MM.1S (cell line): ENCODE data around the gene ATIC.

Experiments
- DNase-seq: peaks from one replicate; pipeline ENCODE4 v3.0.0-alpha.2; 2015
- H2AFZ ChIP-seq: fragments of 300-600 bp; sonication (generic); 2 replicates; pipeline ENCODE4 v1.6.0; 2016; ENCODE audit warnings: antibody characterized with exemption, low read length
- H3F3A ChIP-seq: fragments of 300-600 bp; sonication (generic); 2 replicates; pipeline ENCODE4 v1.6.1; 2016; ENCODE audit warnings: mild to moderate bottlenecking, antibody characterized with exemption, low read length, moderate library complexity, mixed read lengths; ENCODE audit not compliant: insufficient read depth
- H3K27ac ChIP-seq: fragments of 300-600 bp; sonication (generic); 2 replicates; pipeline ENCODE4 v1.5.1; 2016; ENCODE audit warnings: mild to moderate bottlenecking, low read length
- H3K27me3 ChIP-seq: fragments of 300-600 bp; sonication (generic); replicated peaks from 2 replicates; pipeline ENCODE4 v1.6.0; 2016; ENCODE audit warnings: low read length; ENCODE audit not compliant: insufficient read depth
- H3K36me3 ChIP-seq: fragments of 300-600 bp; sonication (generic); replicated peaks from 2 replicates; pipeline ENCODE4 v1.6.1; 2016; ENCODE audit warnings: mild to moderate bottlenecking, low read length, mixed read lengths; ENCODE audit not compliant: insufficient read depth
- H3K4me1 ChIP-seq: fragments of 300-600 bp; sonication (generic); 2 replicates; pipeline ENCODE4 v1.6.1; 2016; ENCODE audit warnings: low read length, mixed read lengths
- H3K4me2 ChIP-seq: fragments of 300-600 bp; sonication (generic); 2 replicates; pipeline ENCODE4 v1.6.0; 2016; ENCODE audit warnings: low read depth, low read length
- H3K4me3 ChIP-seq: fragments of 300-600 bp; sonication (generic); 2 replicates; pipeline ENCODE4 v1.5.1; 2016; ENCODE audit warnings: low read length, mixed read lengths
- H3K79me2 ChIP-seq: fragments of 300-600 bp; sonication (generic); 2 replicates; pipeline ENCODE4 v1.6.1; 2016; ENCODE audit warnings: mixed run types, low read length, mixed read lengths
- H3K9ac ChIP-seq: fragments of 300-600 bp; sonication (generic); 2 replicates; pipeline ENCODE4 v1.6.1; 2016; ENCODE audit warnings: low read length, mixed read lengths
- H3K9me2 ChIP-seq: fragments of 300-600 bp; sonication (generic); replicated peaks from 2 replicates; pipeline ENCODE4 v1.6.1; 2016; ENCODE audit warnings: mild to moderate bottlenecking, low read length, mixed read lengths; ENCODE audit not compliant: insufficient read depth
- H3K9me3 ChIP-seq: fragments of 300-600 bp; sonication (generic); replicated peaks from 2 replicates; pipeline ENCODE4 v1.6.1; 2016; ENCODE audit warnings: mild to moderate bottlenecking, low read length, mixed read lengths; ENCODE audit not compliant: insufficient read depth
- H4K20me1 ChIP-seq: fragments of 300-600 bp; sonication (generic); 2 replicates; pipeline ENCODE4 v1.6.1; 2016; ENCODE audit warnings: mild to moderate bottlenecking, low read length, moderate library complexity, mixed read lengths; ENCODE audit not compliant: insufficient read depth
- EZH2 ChIP-seq: fragments of 300-600 bp; sonication (generic); optimal IDR thresholded peaks from 2 replicates; pipeline ENCODE3; 2017; ENCODE audit warnings: low read depth, mild to moderate bottlenecking, antibody characterized with exemption, low read length, mixed read lengths
- EZH2phosphoT487 ChIP-seq: fragments of 300-600 bp; sonication (generic); IDR thresholded peaks from 2 replicates; pipeline ENCODE4 v1.6.1; 2018; ENCODE audit warnings: antibody characterized with exemption, low read length
- TF ChIP-seq, protein P1 (sequence below): fragments of 300-600 bp; sonication (generic); IDR thresholded peaks from 2 replicates; pipeline ENCODE4 v1.5.1; 2016; ENCODE audit warnings: antibody characterized with exemption, low read length, mixed read lengths

The ATIC gene

DNA sequence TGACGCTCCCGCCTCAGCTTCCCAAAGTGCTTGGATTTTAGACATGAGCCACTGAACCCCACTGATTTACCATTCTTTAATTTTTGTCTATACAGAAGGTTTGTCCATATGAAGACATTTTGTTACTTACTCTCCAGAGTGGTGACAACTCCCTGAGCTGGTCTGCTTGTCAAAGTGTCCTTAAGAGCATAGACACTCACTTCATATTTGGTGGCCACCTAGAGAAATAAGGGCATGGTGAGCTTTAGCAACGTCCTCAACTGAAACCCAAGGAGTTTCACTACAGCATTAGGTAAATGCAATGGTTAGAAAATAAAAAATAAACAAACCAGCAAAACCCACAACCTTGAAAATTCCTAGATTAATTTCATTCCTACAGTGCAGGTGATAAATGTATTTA is 66.2 kb downstream of the ATIC start:
- H3K79me2 ChIP-seq, result no peaks in the 10 kb centered on the region
- H3F3A ChIP-seq, result no peaks in the 10 kb centered on the region
- H3K27ac ChIP-seq, result no peak overlapping the region
- TF ChIP-seq, protein P1, sequence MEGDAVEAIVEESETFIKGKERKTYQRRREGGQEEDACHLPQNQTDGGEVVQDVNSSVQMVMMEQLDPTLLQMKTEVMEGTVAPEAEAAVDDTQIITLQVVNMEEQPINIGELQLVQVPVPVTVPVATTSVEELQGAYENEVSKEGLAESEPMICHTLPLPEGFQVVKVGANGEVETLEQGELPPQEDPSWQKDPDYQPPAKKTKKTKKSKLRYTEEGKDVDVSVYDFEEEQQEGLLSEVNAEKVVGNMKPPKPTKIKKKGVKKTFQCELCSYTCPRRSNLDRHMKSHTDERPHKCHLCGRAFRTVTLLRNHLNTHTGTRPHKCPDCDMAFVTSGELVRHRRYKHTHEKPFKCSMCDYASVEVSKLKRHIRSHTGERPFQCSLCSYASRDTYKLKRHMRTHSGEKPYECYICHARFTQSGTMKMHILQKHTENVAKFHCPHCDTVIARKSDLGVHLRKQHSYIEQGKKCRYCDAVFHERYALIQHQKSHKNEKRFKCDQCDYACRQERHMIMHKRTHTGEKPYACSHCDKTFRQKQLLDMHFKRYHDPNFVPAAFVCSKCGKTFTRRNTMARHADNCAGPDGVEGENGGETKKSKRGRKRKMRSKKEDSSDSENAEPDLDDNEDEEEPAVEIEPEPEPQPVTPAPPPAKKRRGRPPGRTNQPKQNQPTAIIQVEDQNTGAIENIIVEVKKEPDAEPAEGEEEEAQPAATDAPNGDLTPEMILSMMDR, result no peak
- no peak for TF ChIP-seq EZH2phosphoT487
- TF ChIP-seq EZH2, result no peak
- H3K9me3 ChIP-seq, result no peaks in the 10 kb centered on the region
- H3K27me3 ChIP-seq, result no peaks in the 10 kb centered on the region
- no peaks in the 10 kb centered on the region for H3K9me2 ChIP-seq
- no peaks in the 10 kb centered on the region for H4K20me1 ChIP-seq
- DNase-seq, result no peak
- no peak overlapping the region for H3K4me2 ChIP-seq
- H3K4me1 ChIP-seq, result no peaks in the 10 kb centered on the region
- H3K4me3 ChIP-seq, result no peak overlapping the region
- no peaks in the 10 kb centered on the region for H3K36me3 ChIP-seq
- no peak overlapping the region for H3K9ac ChIP-seq
- H2AFZ ChIP-seq, result no peak overlapping the region

DNA sequence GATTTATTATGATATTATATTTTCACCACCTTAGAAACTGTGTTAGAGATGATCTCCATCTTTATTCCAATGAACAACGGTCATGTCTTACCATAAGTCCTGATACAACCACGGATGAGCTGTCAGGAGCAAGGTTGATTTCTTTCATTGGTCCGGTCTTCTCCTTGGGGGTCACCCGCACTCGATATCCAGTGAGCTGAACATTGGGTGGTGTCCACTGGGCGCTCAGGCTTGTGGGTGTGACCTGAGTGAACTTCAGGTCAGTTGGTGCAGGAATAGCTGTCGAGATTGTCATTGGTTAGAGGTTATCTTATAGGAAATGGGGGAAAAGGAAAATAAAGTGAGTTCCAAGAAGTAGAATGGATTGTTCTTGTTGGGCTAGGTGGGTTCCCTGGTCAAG is 67.2 kb downstream of the ATIC start:
- Histone ChIP-seq H3K36me3 (no peaks in the 10 kb centered on the region), H3K27me3 (no peaks in the 10 kb centered on the region), H3K79me2 (no peaks in the 10 kb centered on the region), H3K4me3 (no peak overlapping the region), H3K9me2 (no peaks in the 10 kb centered on the region), H3K27ac (no peak overlapping the region), H2AFZ (no peak overlapping the region), H3K4me1 (no peaks in the 10 kb centered on the region), H3K4me2 (no peak overlapping the region), H4K20me1 (no peaks in the 10 kb centered on the region), H3K9ac (no peak overlapping the region), H3F3A (no peaks in the 10 kb centered on the region), H3K9me3 (no peaks in the 10 kb centered on the region)
- no peak for DNase-seq
- TF ChIP-seq EZH2phosphoT487, result no peak

DNA sequence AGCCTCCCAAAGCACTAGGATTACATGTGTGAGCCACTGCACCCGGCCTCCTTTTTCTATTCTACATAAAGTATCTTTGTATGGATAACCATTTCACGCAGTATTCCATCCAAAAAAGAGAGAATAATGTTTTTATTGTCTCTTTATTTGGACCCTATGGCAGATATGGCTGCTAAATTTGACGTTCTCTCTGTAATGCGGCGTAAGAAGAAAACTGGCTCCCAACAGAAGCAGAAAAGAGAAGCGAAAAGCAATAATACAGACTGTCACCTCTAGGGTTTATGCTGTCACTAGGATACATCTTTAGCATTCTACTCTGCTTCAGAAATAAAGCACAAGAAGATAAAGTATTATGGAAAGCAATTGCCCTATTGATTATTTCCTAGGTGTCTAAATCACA is 68.1 kb downstream of the ATIC start:
- TF ChIP-seq EZH2phosphoT487 (no peak), EZH2 (no peak)
- TF ChIP-seq, protein P1, result no peak
- Histone ChIP-seq H3K79me2 (no peaks in the 10 kb centered on the region), H3K4me1 (no peaks in the 10 kb centered on the region), H3K36me3 (no peaks in the 10 kb centered on the region), H3K4me3 (no peak overlapping the region), H3K9me2 (no peaks in the 10 kb centered on the region), H3K27ac (no peak overlapping the region), H4K20me1 (no peaks in the 10 kb centered on the region), H3K9ac (no peak overlapping the region), H2AFZ (no peak overlapping the region), H3K9me3 (no peaks in the 10 kb centered on the region), H3K27me3 (no peaks in the 10 kb centered on the region), H3K4me2 (no peak overlapping the region), H3F3A (no peaks in the 10 kb centered on the region)
- no peak for DNase-seq

DNA sequence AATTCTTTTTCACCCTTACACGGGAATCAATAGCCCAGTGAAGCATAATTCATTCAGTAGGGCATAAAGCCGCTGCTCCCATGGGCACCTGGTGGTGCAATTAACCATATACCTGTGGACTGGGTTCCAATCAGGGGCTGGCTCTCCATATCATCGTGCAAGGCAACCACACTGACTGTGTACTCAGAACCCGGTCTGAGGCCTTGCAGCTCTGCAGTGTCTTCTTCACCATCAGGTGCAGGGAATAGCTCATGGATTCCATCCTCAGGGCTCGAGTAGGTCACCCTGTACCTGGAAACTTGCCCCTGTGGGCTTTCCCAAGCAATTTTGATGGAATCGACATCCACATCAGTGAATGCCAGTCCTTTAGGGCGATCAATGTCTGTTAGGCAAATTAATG is 68.8 kb downstream of the ATIC start:
- Histone ChIP-seq H2AFZ (no peak overlapping the region), H3K4me3 (no peak overlapping the region), H3K27me3 (no peaks in the 10 kb centered on the region), H3K36me3 (no peaks in the 10 kb centered on the region), H3F3A (no peaks in the 10 kb centered on the region), H3K4me2 (no peak overlapping the region), H3K4me1 (no peaks in the 10 kb centered on the region), H3K79me2 (no peaks in the 10 kb centered on the region), H3K9me3 (no peaks in the 10 kb centered on the region), H3K9ac (no peak overlapping the region), H4K20me1 (no peaks in the 10 kb centered on the region), H3K9me2 (no peaks in the 10 kb centered on the region), H3K27ac (no peak overlapping the region)
- no peak for TF ChIP-seq EZH2
- TF ChIP-seq, protein P1, result no peak
- TF ChIP-seq EZH2phosphoT487, result no peak
- no peak for DNase-seq
